H1 (cell line): ENCODE data around the gene ARHGAP28. TPM values are rescaled to one million over a fixed set of nuclear protein-coding genes. Genes with fewer than 3 reads are reported as not detected.

ENCODE experiments used
- CTCF ChIA-PET: fragments of 300-600 bp; sonication (Branson Sonifier 250); formaldehyde crosslinking; loops from one replicate; lab custom pipeline; 2021; ENCODE audit not compliant: partially characterized antibody; lab: Charles Lee
- POLR2A ChIA-PET: fragments of 300-600 bp; sonication (Branson Sonifier 250); formaldehyde crosslinking; loops from one replicate; lab custom pipeline; 2021; ENCODE audit warnings: inconsistent platforms; ENCODE audit not compliant: partially characterized antibody; lab: Charles Lee
- DNase-seq, 2 experiments: peaks; one replicate each; pipeline versions ENCODE4 v3.0.0 to v3.0.0-alpha.2; 2010 to 2022; ENCODE audit warnings: low spot score in 2 of 2, low read depth in 1 of 2, mixed read lengths in 1 of 2
- FAIRE-seq: peaks from 2 replicates; lab custom pipeline; 2011; peaks lifted over from hg19 to GRCh38; lab: Jason Lieb, UNC
- H2AFZ ChIP-seq: 2 replicates; pipeline ENCODE4 v1.8.1; 2012; ENCODE audit warnings: low read length, inconsistent platforms
- H2AK5ac ChIP-seq: 2 replicates; pipeline ENCODE4 v1.6.1; 2013; ENCODE audit warnings: low read depth, low read length
- H2BK120ac ChIP-seq: replicated peaks from 2 replicates; pipeline ENCODE3; 2013; ENCODE audit warnings: low read depth, low read length, inconsistent platforms
- H2BK12ac ChIP-seq: 2 replicates; pipeline ENCODE4 v1.6.1; 2013; ENCODE audit warnings: low read depth, low read length
- H2BK15ac ChIP-seq: 2 replicates; pipeline ENCODE4 v1.6.1; 2013; ENCODE audit warnings: low read length
- H2BK20ac ChIP-seq: 2 replicates; pipeline ENCODE4 v1.6.1; 2013; ENCODE audit warnings: low read length
- H2BK5ac ChIP-seq: 2 replicates; pipeline ENCODE4 v1.6.1; 2013; ENCODE audit warnings: low read depth, low read length
- H3K14ac ChIP-seq: 2 replicates; pipeline ENCODE4 v1.6.1; 2013; ENCODE audit warnings: inconsistent platforms; ENCODE audit not compliant: insufficient read length
- H3K18ac ChIP-seq: 2 replicates; pipeline ENCODE4 v1.6.1; 2013; ENCODE audit warnings: low read length; ENCODE audit errors: extremely low read depth
- H3K23ac ChIP-seq: 2 replicates; pipeline ENCODE4 v1.6.1; 2013; ENCODE audit warnings: inconsistent platforms; ENCODE audit not compliant: insufficient read length
- H3K23me2 ChIP-seq: 2 replicates; pipeline ENCODE4 v1.6.1; 2013; ENCODE audit warnings: low read depth, low read length
- H3K27ac ChIP-seq: 2 replicates; pipeline ENCODE4 v1.6.1; 2011; ENCODE audit warnings: low read depth, low read length, inconsistent platforms
- H3K27me3 ChIP-seq, 4 experiments: replicated peaks in 1 of 4; 1 replicate in 1 of 4; 2 replicates in 3 of 4; pipeline versions ENCODE4 v1.6.1 to v1.8.1; 2011 to 2013; ENCODE audit warnings: low read length in 3 of 4, mild to moderate bottlenecking in 3 of 4, inconsistent platforms in 2 of 4, mixed read lengths in 2 of 4, moderate library complexity in 1 of 4; ENCODE audit not compliant: control insufficient read depth in 3 of 4, insufficient read depth in 3 of 4; ENCODE audit errors: extremely low read depth in 1 of 4
- H3K36me3 ChIP-seq, 4 experiments: 2 replicates each; pipeline versions ENCODE4 v1.6.1 to v1.8.1; 2011 to 2013; ENCODE audit warnings: mild to moderate bottlenecking in 4 of 4, low read length in 3 of 4, moderate library complexity in 2 of 4, control low read depth in 1 of 4, inconsistent platforms in 1 of 4; ENCODE audit not compliant: insufficient read depth in 4 of 4, control insufficient read depth in 2 of 4
- H3K4ac ChIP-seq: replicated peaks from 2 replicates; pipeline ENCODE3; 2013; ENCODE audit warnings: low read length, low read depth, mixed read lengths, inconsistent platforms; ENCODE audit not compliant: insufficient read length
- H3K4me1 ChIP-seq, 4 experiments: replicated peaks in 1 of 4; 1 replicate in 1 of 4; 2 replicates in 3 of 4; pipeline versions ENCODE4 v1.6.1 to v1.8.1; 2011 to 2013; ENCODE audit warnings: low read length in 3 of 4, inconsistent platforms in 2 of 4, mixed read lengths in 1 of 4; ENCODE audit not compliant: insufficient read depth in 4 of 4, control insufficient read depth in 3 of 4
- H3K4me2 ChIP-seq, 2 experiments: 2 replicates each; pipeline versions ENCODE4 v1.6.1 to v1.8.1; 2011 to 2013; ENCODE audit warnings: low read depth in 2 of 2, low read length in 2 of 2, control low read depth in 1 of 2, inconsistent platforms in 1 of 2, mild to moderate bottlenecking in 1 of 2; ENCODE audit not compliant: insufficient read depth in 1 of 2
- H3K4me3 ChIP-seq, 4 experiments: fragments of 200-600, 300-600 bp in 1 of 4; sonication (generic), shearing (Covaris generic), sonication (Bioruptor Twin) in 1 of 4; 2 replicates each; pipeline versions ENCODE4 v1.5.1 to v1.8.1; 2011 to 2016; ENCODE audit warnings: low read length in 4 of 4, low read depth in 3 of 4, control low read depth in 2 of 4, inconsistent platforms in 2 of 4, mild to moderate bottlenecking in 2 of 4, mixed read lengths in 1 of 4, moderate library complexity in 1 of 4; ENCODE audit not compliant: insufficient read depth in 2 of 4; ENCODE audit errors: extremely low read depth in 1 of 4
- H3K56ac ChIP-seq: replicated peaks from 2 replicates; pipeline ENCODE3; 2013; ENCODE audit warnings: low read depth, mild to moderate bottlenecking, mixed read lengths, low read length, inconsistent platforms; ENCODE audit not compliant: insufficient read length
- H3K79me1 ChIP-seq: 2 replicates; pipeline ENCODE4 v1.6.1; 2013; ENCODE audit warnings: low read depth, low read length, control low read depth
- H3K79me2 ChIP-seq, 2 experiments: 2 replicates each; pipeline versions ENCODE4 v1.6.1 to v1.8.1; 2012 to 2013; ENCODE audit warnings: low read length in 2 of 2, mild to moderate bottlenecking in 2 of 2, inconsistent platforms in 1 of 2; ENCODE audit not compliant: insufficient read depth in 2 of 2, control insufficient read depth in 1 of 2
- H3K9ac ChIP-seq, 4 experiments: replicated peaks in 1 of 4; 1 replicate in 1 of 4; 2 replicates in 3 of 4; pipeline versions ENCODE4 v1.6.1 to v1.8.1; 2011 to 2013; ENCODE audit warnings: low read depth in 3 of 4, low read length in 3 of 4, control low read depth in 2 of 4, mild to moderate bottlenecking in 2 of 4, moderate library complexity in 2 of 4, inconsistent platforms in 1 of 4; ENCODE audit errors: extremely low read depth in 1 of 4
- H3K9me3 ChIP-seq, 2 experiments: 2 replicates each; pipeline versions ENCODE4 v1.6.1 to v1.8.1; 2012 to 2013; ENCODE audit warnings: mild to moderate bottlenecking in 2 of 2, moderate library complexity in 2 of 2, control low read depth in 1 of 2, inconsistent platforms in 1 of 2, low read depth in 1 of 2, low read length in 1 of 2, mixed read lengths in 1 of 2; ENCODE audit not compliant: insufficient read depth in 2 of 2
- H4K20me1 ChIP-seq, 2 experiments: replicated peaks in 1 of 2; 2 replicates each; pipeline versions ENCODE3 to v1.8.1; 2011 to 2013; ENCODE audit warnings: inconsistent platforms in 2 of 2, low read length in 2 of 2, mild to moderate bottlenecking in 1 of 2; ENCODE audit not compliant: insufficient read depth in 2 of 2, control insufficient read depth in 1 of 2
- H4K5ac ChIP-seq: 2 replicates; pipeline ENCODE4 v1.6.1; 2013; ENCODE audit warnings: low read length, low read depth, mixed read lengths, inconsistent platforms; ENCODE audit not compliant: insufficient read length
- H4K8ac ChIP-seq: 2 replicates; pipeline ENCODE4 v1.8.0; 2013; ENCODE audit warnings: mild to moderate bottlenecking, moderate library complexity, low read length, inconsistent platforms; ENCODE audit not compliant: insufficient read depth; ENCODE audit errors: extremely low read depth
- H4K91ac ChIP-seq: replicated peaks from 2 replicates; pipeline ENCODE3; 2013; ENCODE audit warnings: low read length, mixed read lengths, inconsistent platforms; ENCODE audit not compliant: insufficient read length
- CBX8 ChIP-seq: fragments of 300-800, 300-1000 bp; sonication (generic); IDR thresholded peaks from 2 replicates; pipeline ENCODE4 v1.7.1; 2016; ENCODE audit warnings: low read depth, low read length, borderline replicate concordance
- E2F6 ChIP-seq: IDR thresholded peaks from 2 replicates; pipeline ENCODE4 v1.6.1; 2012; ENCODE audit warnings: inconsistent platforms
- HDAC6 ChIP-seq: IDR thresholded peaks from one replicate; pipeline ENCODE4 v1.7.1; 2012; ENCODE audit warnings: low read depth, mild to moderate bottlenecking, inconsistent platforms, low read length, moderate library complexity
- MAFK ChIP-seq: IDR thresholded peaks from 2 replicates; pipeline ENCODE4 v1.6.1; 2012; ENCODE audit warnings: low read depth, mild to moderate bottlenecking, improper control_type of control experiment, low read length
- NRF1 ChIP-seq: IDR thresholded peaks from 2 replicates; pipeline ENCODE4 v1.6.1; 2011; ENCODE audit warnings: mild to moderate bottlenecking, low read depth, low read length, improper control_type of control experiment
- POLR2A ChIP-seq, 2 experiments: IDR thresholded peaks; 1 replicate in 1 of 2; 2 replicates in 1 of 2; pipeline ENCODE4 v1.6.1; 2011; ENCODE audit warnings: low read depth in 2 of 2, low read length in 2 of 2, mild to moderate bottlenecking in 2 of 2; ENCODE audit errors: control extremely low read depth in 1 of 2
- RBBP5 ChIP-seq: IDR thresholded peaks from 2 replicates; pipeline ENCODE4 v1.7.1; 2012; ENCODE audit warnings: low read depth, mild to moderate bottlenecking, inconsistent platforms, low read length, moderate library complexity, borderline replicate concordance
- SIN3A ChIP-seq, 2 experiments: IDR thresholded peaks in 1 of 2; conservative IDR thresholded peaks in 1 of 2; 2 replicates each; pipeline ENCODE4 v1.6.1; 2011 to 2012; ENCODE audit warnings: low read length in 2 of 2, improper control_type of control experiment in 1 of 2, low read depth in 1 of 2, mild to moderate bottlenecking in 1 of 2
- SP4 ChIP-seq: IDR thresholded peaks from 2 replicates; pipeline ENCODE4 v1.6.1; 2012; ENCODE audit warnings: low read length, inconsistent platforms
- SRF ChIP-seq: IDR thresholded peaks from 2 replicates; pipeline ENCODE4 v1.6.1; 2011; ENCODE audit warnings: mild to moderate bottlenecking, low read depth, low read length, moderate library complexity
- SUZ12 ChIP-seq: fragments of 200-600 bp; sonication (generic); IDR thresholded peaks from 2 replicates; pipeline ENCODE4 v1.6.1; 2012; ENCODE audit warnings: mild to moderate bottlenecking, inconsistent platforms, low read length, moderate library complexity, mixed read lengths
- TCF12 ChIP-seq: IDR thresholded peaks from 2 replicates; pipeline ENCODE4 v1.6.1; 2011; ENCODE audit warnings: low read depth, mild to moderate bottlenecking, low read length
- WGBS, 2 experiments: shearing (Covaris generic) in 1 of 2; methylation state at CpG; one replicate each; pipeline versions ENCODE4 v1.1.6 to v1.1.7; 2013 to 2015; ENCODE audit warnings: low lambda C conversion rate in 2 of 2, mixed read lengths in 2 of 2, inconsistent platforms in 1 of 2, low coverage in 1 of 2, missing lambda C conversion rate in 1 of 2; ENCODE audit not compliant: insufficient replicate concordance in 2 of 2, insufficient coverage in 1 of 2, insufficient read length in 1 of 2; ENCODE audit errors: extremely low coverage in 1 of 2, missing lambda C conversion rate in 1 of 2; 5-methylcytosine and 5-hydroxymethylcytosine counted together
- polyA plus RNA-seq, 7 experiments: library from polyadenylated mRNA; depleted of rRNA in 3 of 7; stranded (reverse) in 5 of 7; unstranded in 2 of 7; fragments of >200 nt in 5 of 7; fragments of 200-250 nt in 2 of 7; gene quantifications; 1 replicate in 5 of 7; 2 replicates in 1 of 7; 4 replicates in 1 of 7; pipeline versions ENCODE4 v1.2.1 to v1.2.3, GENCODE V29; 2011 to 2013; ENCODE audit warnings: missing spikeins in 2 of 7, mixed read lengths in 2 of 7
- total RNA-seq: library from RNA; stranded (reverse); fragmentation: NEBNext Ultra II Directional; extraction: Animal tissue kit (Norgen Biotek cat#: 25700); gene quantifications from 2 replicates; pipeline ENCODE4 v1.2.1, GENCODE V29; 2021
- TF ChIP-seq, protein P1 (sequence below): IDR thresholded peaks from 2 replicates; pipeline ENCODE4 v1.6.1; 2012; ENCODE audit warnings: low read length, inconsistent platforms

ARHGAP28 gene
- total and polyA plus RNA-seq, 2 of the 8 experiments (the other 6 are each of a cell fraction or from before 2014, with no cell fraction given) = 2.9 to 14.4 TPM

DNA sequence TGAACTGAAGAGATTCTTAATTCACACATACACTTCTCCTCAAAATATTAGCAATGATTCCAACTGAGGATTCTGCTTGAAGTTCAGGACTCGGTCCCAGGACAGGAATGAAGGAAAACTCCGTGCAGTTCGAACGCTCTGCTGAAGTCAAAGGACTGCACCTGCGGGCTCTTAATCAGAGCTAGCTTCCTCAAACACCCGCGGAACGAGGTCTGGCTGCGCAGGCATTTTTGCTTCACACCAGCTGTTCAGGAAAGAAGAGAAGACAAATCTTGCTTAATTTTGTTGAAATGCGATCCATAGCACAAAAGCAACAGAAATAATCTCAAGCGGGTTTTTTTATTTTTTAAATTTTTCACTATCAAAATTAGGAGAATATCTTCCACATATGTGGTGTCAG lies 212.5 kb downstream of the ARHGAP28 start:
- H3K4ac ChIP-seq = no peak overlapping the region
- no peaks in the 10 kb centered on the region for H3K9me3 ChIP-seq
- H3K36me3 ChIP-seq = peaks cover 5 to 17% (median 12%) of the 10 kb centered on the region in 4 experiments
- no peaks in the 10 kb centered on the region for H3K4me1 ChIP-seq
- H3K18ac ChIP-seq = no peak overlapping the region
- H3K4me3 ChIP-seq = no peak overlapping the region
- DNase-seq = no peak
- WGBS, 2 experiments = 90% methylated on average over 11 of the region's 11 CpGs; no CpG with 5 or more reads in 1 of the 2 experiments
- peaks cover 0 to 4% of the 10 kb centered on the region in 2 experiments for H4K20me1 ChIP-seq
- no peak overlapping the region for H2BK5ac ChIP-seq
- no peak overlapping the region for H3K4me2 ChIP-seq
- no peak overlapping the region for H3K56ac ChIP-seq
- H4K5ac ChIP-seq = no peak overlapping the region
- ChIA-PET POLR2A (no interaction called here), CTCF (interaction anchor here (0.6 to 2.2 kb wide), 3 partner anchors 22 to 505 kb away, joined by 3 to 9 read pairs (median 5); no protein-coding TSS in a partner anchor)
- H2BK20ac ChIP-seq = no peak overlapping the region
- no peak overlapping the region for H3K14ac ChIP-seq
- H4K8ac ChIP-seq = no peak overlapping the region
- no peak overlapping the region for H2BK120ac ChIP-seq
- FAIRE-seq = no peak
- H3K79me1 ChIP-seq = no peaks in the 10 kb centered on the region
- H3K27me3 ChIP-seq = no peaks in the 10 kb centered on the region
- no peak overlapping the region for H2BK12ac ChIP-seq
- H3K9ac ChIP-seq = no peak overlapping the region
- H2AK5ac ChIP-seq = no peak overlapping the region
- no peak overlapping the region for H2BK15ac ChIP-seq
- H2AFZ ChIP-seq = no peak overlapping the region
- no peaks in the 10 kb centered on the region for H3K79me2 ChIP-seq
- H3K23ac ChIP-seq = no peak overlapping the region
- H3K23me2 ChIP-seq = no peaks in the 10 kb centered on the region
- no peak overlapping the region for H4K91ac ChIP-seq
- H3K27ac ChIP-seq = no peak overlapping the region
- TF ChIP-seq NRF1 (no peak), TCF12 (no peak), SP4 (no peak), HDAC6 (no peak), E2F6 (no peak), SUZ12 (no peak), SIN3A (conservative IDR thresholded peaks at IDR 0.05 in 1 of 2, IDR thresholded peaks at IDR 0.05 in 1 of 2; ENCODE audit: low read depth in 1 of 2, low read length in 2 of 2) (no peak), RBBP5 (no peak), SRF (no peak), CBX8 (no peak), MAFK (no peak), POLR2A (IDR thresholded peaks at IDR 0.05; ENCODE audit: control extremely low read depth in 1 of 2, low read depth in 2 of 2, low read length in 2 of 2) (no peak)
- TF ChIP-seq, protein P1, sequence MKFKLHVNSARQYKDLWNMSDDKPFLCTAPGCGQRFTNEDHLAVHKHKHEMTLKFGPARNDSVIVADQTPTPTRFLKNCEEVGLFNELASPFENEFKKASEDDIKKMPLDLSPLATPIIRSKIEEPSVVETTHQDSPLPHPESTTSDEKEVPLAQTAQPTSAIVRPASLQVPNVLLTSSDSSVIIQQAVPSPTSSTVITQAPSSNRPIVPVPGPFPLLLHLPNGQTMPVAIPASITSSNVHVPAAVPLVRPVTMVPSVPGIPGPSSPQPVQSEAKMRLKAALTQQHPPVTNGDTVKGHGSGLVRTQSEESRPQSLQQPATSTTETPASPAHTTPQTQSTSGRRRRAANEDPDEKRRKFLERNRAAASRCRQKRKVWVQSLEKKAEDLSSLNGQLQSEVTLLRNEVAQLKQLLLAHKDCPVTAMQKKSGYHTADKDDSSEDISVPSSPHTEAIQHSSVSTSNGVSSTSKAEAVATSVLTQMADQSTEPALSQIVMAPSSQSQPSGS = no peak
